Activated gamma-delta T cell (primary cell): ENCODE measurements around the gene ZNF584.
"Not testable (repeated sequence)": the region's sequence is repeated elsewhere in the genome, so short reads cannot be mapped to it uniquely, and the experiment has no call there.

Experiments
- DNase-seq: peaks from one replicate; lab custom pipeline; 2025; lab: John Stamatoyannopoulos, UW

Gene ZNF584

DNA sequence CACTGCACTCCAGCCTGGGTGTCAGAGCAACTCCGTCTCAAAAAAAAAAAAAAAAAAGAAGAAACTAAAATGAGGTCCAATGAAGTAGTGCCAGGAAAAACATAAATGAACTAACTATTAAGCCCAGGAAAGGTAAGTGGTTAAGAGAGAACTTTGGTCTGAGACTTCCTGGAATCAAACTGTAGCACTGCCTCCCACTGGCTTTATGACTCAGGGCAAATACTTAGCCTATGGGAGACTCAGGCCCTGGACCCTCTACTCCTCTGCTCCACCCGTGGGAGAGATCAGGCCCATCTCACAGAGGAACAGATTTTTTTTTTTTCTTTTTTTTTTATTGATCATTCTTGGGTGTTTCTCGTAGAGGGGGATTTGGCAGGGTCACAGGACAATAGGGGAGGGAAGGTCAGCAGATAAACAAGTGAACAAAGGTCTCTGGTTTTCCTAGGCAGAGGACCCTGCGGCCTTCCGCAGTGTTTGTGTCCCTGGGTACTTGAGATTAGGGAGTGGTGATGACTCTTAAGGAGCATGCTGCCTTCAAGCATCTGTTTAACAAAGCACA, 4.5 kb upstream of the ZNF584 start:
- DNase-seq: not testable (repeated sequence)

DNA sequence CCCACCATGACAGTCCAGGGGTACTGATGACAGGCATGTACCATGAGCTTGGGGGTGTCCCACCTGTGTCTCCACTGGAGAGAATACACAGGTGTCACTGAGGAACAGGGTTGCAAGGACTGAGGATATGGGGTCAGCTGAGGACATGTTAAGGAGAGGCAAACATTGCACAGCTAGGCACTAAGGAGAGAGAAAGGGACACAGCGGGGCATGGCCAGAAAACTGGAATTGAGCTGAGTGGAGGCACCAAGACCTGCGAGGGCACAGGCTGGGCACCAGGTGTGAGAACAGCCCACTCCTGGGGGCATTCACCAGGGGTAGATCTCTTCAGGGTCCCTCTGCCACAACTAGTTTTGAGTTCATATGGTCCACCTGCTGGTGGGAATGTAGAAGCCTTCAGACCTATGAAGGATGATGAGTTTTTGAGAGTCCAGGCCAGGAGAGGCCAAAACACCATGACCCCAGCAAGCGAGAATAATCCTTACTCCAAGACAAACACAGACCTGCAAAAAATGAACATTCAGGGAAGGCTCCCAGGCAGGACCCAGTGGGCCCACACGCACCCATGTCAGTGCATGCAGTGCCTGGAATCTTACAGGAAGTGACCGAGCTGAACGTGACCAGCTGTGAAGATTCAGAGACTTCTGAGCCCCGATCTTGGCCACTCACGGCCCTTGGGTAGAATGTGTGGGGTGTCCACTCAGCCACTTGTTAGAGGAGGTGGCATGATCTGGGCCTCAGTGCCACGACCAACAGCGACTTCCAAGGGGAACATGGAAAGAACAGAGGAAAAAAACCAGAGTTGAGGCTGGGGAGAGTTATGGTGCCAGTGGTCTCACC, 1.4 kb upstream of the ZNF584 start:
- DNase-seq: no peak

DNA sequence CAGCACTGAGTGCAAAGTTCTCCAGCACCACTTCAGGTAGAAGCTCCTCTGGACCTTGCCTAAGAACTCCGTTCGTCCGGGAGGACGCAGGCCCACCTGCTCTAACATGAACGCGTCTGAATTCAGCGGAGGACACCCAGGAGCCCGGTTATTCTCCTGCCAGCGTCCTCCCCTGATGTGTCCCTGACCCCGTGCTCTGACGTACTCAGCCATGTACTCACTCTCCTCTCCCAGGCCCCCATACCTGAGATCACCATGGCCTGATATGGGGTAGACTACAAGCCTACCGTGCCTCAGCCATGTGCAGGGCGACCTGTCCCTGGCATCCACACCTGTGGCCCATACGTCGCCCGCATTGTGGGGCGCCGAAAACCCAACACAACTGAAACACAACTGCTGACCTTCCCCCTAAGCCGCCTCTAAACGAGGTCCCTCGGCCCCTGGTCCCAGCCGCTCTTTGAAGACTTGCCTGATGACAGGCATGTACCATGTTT, 744 bp upstream of the ZNF584 start:
- DNase-seq: no peak

DNA sequence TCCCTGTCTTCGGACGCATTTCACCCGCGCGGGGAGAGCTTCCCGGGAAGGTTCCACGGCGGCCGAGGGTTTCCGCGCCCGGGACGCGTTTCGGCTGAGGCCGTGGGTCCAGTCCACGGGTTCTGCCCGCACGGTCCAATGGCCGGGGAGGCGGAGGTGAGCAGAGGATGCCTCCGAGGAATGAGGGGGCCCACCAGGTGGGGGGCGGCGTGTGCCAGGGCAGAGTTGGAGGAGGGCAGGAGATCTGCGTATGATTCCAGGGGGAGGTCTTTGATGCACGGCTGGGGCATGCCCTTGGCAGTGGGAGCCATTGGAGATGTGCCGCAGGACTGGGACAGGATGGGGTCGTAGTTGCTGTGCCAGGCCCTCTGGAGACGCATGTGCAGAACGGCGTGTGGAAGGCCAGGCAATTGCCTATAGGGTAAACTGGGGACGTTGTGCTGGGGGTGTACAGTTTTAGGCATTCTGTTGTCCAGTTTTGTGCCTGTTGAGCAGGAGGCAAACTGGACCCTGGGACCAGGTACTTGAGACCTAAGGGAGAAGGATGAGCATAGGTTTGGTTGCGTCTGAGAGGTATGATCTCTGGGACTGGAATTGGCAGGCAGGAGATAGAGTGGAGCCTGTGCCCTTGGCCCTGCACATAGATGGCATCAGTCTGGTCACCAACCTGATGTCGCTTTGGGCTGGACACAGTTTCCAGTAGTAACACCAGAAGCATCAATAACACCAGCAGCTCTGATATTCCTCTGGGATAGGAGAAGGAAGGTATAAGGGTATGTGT, 751 bp downstream of the ZNF584 start:
- DNase-seq: no peak

DNA sequence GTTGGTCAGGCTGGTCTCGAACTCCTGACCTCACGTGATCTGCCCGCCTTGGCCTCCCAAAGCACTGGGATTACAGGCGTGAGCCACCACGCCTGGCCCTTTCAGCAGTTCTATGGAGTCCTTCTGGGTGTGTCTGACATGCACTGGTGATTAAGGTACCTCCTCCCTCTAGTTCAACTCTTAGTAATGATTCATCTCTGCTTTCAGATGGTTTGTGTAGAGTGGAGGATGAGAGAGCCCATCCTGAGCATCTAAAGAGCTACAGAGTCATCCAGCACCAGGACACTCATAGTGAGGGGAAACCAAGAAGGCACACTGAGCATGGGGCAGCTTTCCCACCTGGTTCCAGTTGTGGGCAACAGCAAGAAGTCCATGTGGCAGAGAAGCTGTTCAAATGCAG, 8.2 kb downstream of the ZNF584 start:
- no peak for DNase-seq

DNA sequence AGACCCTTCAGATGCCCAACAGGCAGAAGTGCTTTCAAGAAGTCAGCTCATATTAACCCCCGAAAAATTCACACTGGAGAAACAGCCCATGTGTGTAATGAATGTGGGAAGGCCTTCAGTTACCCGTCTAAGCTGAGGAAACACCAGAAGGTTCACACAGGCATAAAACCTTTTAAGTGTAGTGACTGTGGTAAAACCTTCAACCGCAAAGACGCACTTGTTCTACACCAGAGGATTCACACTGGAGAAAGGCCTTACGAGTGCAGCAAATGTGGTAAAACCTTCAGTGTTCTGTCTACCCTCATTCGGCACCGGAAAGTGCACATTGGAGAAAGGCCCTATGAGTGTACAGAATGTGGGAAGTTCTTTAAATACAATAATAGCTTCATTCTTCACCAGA, 8.6 kb downstream of the ZNF584 start:
- DNase-seq: no peak

DNA sequence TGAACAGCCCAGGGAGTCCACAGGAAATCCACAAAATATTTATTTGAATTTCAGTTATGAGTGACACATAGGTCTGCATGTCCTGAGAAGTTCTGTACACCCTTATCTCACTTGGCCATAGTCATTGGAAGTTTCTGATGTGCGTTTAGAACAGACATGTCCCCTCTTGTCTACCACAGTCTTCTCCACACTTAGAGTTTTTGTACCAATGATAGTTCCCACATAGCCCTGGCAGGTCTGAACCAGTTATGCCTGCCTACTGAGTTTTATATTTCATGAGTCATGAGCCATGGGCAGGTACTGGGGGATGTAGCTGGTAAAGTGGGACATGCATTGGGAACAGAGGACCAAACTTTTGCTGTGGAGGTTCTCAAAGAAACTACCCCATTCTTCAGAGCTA, 20.2 kb downstream of the ZNF584 start:
- no peak for DNase-seq

DNA sequence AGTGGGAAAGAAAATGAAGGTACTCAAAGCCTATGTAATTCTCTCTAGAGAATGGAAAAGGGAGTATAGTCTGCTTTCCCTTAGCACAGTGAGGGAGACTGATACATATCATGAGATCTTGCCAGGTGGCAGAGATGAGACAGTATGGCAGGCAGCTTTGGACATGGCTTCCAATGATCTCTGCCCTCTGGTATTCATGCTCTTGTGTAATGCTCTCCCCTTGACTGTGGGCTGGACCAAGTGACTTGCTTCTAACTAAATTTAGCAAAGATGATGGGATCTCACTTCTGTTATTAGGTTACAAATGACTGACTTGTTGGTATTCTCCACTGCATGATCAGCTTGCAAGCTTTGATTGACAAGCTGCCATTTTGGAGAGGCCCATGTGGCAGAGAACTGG, 21.3 kb downstream of the ZNF584 start:
- DNase-seq: no peak

DNA sequence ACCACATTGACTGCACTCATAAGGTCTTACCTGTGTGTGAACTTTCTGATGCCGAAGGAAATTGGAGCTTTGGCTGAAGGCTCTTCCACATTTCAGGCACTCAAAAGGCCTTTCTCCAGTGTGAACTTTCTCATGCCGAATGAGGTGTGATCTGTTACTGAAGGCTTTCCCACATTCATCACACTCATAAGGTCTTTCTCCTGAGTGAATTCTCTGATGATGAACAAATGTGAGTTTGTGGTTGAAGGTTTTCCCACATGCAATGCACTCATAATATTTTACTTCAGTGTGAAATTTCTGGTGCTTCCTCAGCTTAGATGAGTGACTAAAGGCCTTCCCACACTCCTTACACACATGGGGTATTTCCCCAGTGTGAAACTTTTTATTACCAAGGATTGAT, 25.8 kb downstream of the ZNF584 start:
- DNase-seq: no peak

DNA sequence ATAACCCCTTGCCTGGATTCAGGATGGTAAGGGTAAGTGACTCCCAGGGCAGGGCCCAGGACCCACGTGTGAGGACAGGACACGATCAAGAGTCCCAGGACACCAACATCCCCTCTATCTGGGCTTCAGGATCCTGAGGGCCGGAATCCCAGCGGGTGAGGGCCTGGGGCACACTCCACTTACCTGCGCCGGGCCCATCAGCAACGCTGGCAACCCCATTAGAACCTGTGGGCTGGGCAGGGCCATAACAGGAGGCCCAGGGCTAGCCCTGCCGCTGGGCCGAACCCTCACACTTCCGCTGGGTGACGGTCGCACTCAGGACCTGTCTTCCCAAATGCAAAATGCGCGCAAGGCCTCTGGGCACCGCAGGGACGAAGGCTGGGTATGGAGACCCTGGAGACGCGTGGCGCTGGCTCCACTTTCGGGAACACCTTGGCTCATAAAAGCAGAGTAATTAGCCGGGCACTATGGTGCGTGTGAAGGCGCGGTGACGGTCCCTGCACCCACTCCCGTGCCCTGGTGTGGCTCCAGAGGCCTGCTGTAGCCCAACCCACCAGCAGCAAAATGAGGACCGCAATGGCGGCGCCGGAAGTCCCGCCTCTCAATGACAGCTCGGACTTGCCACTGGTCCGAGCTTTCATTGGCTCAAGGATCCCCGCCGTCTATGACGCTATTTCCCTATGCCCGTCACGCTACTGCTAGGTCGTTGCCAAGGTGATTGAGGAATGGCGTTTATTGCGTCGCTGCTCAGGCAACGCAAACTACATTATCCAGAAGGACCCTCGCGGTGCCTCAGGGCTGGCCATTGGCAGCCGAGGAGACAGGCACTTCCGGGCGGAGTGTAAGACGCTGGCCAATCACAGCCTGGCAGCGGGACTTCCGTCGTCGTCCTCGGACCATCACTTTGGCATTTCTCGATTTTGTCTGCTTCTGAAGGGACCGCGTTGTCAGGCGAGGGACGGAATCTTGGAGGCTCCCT, 31.4 kb downstream of the ZNF584 start, which contains the start of gene ZNF132:
TSS of gene ZNF132 (minus strand) at position 578 of the 979 bp plus-strand sequence. CDS start at position 246, 332 bp downstream.
- DNase-seq: peak; percentile 81

DNA sequence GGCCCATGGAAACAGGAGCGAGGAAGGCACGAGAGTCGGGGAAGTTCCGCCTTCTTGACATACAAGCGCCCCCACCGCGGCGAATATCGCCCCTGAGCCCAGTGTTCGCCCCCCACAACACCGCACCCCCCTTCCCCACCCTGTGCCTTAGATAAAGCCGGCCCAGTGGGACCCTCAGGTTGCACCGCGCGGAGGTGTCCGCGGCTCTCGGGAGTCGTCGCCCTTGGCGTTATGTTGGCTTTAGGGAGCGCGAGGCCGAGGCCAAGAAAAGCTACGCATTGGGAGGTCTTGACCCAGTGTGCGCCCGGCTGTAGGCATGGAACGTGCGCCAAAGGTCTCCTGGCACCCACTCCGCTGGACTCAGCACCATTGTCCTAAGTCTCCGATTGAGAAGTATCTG, 32.1 kb downstream of the ZNF584 start:
- no peak for DNase-seq

DNA sequence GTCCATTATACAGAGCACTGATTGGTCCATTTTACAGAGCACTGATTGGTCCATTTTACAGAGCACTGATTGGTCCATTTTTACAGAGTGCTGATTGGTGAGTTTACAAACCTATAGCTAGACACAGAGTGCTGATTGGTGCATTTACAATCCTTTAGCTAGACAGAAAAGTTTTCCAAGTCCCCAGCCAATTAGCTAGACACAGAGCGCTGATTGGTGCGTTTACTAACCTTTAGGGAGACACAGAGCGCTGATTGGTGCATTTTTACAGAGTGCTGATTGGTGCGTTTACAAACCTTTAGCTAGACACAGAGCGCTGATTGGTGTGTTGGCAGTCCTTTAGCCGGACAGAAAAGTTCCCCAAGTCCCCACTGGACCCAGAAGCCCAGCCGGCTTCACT, 34.5 kb downstream of the ZNF584 start:
- DNase-seq: not testable (repeated sequence)

DNA sequence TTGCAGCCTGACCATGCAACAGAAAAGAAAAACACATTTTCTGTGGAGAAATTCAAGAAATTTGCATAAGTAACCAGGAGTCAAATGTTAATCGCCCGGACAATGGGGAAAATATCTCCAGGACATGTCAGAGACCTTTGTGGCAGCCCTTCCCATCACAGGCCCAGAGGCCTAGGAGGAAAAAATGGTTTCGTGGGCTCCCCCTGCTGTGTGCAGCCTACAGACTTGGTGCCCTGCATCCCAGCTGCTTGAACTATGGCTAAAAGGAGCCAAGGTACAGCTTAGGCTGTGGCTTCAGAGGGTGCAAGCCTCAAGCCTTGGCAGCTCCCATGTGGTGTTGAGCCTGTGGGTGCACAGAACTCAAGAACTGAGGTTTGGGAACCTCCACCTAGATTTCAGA, 40.4 kb downstream of the ZNF584 start:
- DNase-seq: not testable (repeated sequence)

DNA sequence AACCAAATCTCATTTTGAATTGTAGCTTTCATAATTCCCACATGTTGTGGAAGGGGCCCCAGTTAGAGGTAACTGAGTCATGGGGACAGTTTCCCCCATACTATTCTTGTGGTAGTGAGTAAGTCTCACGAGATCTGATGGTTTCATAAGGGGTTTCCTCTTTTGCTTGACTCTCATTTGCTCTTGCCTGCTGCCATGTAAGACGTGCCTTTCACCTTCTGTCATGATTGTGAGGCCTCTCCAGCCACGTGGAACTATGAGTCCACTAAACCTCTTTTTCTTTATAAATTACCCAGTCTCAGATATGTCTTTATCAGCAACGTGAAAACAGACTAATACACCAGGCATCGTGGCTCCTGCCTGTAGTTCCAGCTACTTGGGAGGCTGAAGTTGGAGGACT, 41.5 kb downstream of the ZNF584 start:
- not testable (repeated sequence) for DNase-seq

DNA sequence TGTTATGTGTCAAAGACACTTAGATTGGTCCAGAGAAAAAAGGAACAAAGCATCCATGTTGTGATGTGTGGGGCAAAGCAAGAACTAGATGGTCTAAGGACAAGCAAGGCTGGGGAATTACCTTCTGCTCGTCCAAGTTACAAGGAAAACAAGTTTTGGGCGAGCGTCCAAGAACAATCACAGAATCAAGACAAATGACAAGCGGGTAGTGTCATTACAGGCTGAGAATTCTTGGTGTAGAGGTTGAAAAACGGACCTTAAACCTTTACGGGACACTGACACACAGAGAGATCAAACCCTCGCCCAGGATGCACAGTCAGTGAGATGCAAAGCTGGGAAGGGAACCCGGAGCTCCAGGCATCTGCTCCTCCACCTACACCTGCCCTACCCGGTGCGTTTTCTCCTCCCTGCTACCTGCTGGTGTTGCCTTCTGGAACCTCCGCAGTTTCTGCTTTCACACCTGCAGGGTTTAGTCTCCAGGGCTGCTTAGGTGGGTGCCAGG, 42.5 kb downstream of the ZNF584 start:
- no peak for DNase-seq

DNA sequence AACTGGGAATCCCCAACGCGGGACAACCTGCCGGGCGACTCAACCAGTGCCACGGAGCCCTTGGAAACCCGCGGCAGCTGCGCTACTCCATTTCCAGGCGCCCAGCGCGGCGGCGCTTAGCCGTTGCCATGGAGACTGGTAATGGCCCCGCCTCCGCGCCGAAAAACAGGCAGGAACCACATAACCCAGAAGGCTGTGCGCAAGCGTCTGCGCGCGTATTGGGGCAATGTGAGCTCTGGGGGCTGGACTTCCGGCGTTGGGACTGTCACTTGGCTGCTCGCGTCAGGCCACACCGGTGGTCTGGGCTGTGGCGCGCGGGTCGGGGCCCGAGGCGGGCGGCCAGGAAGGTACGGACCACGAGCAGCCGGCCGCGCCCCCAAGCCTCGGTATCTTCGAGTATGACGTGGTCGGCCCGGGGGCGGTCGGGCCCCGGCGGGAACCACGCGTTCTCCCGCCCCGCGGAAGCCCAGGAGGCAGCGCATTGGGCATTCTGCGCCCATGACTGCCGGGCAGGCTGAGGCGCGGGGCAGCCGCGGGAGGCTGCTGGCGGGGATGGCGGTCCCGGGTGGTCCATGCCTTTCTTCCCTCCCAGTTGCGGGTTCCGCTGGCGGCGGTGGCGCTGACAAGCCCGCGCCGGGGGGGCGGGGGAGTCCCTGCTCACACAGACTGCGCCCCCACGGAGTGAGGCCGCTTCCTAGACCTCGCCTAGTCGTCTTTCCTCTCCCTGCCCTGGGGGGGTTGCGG, 43.1 kb downstream of the ZNF584 start, which contains the start of gene ZNF324B:
TSS of gene ZNF324B (plus strand) at position 265 of the 744 bp plus-strand sequence. CDS start 2,080 bp downstream, outside the sequence.
- peak; percentile 90 for DNase-seq

DNA sequence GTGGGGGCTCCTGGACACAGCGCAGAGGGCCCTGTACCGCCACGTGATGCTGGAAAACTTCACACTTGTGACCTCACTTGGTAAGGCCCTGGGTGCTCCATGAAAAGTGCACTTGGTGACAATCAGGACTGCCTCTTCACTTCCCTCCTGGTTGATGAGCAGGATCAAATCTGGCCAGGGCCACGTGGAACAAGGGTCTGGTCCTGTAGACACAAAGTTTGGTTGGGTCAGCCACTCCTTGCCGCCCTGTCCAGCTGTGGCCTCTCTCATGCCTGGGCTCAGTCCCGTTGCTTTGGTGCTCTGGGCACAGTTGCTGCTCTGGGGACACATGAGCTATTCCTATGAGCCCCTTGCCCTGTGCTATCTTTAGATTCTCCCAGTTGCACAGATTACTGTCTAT, 45.3 kb downstream of the ZNF584 start:
- no peak for DNase-seq

DNA sequence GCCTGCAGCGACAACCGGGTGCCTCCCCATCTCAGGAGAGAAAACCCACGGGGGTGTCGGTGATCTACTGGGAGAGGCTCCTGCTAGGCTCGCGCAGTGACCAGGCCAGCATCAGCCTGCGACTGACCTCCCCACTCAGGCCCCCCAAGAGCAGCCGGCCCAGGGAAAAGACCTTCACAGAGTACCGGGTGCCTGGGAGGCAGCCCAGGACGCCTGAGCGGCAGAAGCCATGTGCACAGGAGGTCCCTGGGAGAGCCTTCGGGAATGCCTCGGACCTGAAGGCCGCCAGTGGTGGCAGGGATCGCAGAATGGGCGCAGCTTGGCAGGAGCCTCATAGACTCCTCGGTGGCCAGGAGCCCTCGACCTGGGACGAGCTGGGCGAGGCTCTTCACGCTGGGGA, 46.9 kb downstream of the ZNF584 start:
- DNase-seq: no peak

DNA sequence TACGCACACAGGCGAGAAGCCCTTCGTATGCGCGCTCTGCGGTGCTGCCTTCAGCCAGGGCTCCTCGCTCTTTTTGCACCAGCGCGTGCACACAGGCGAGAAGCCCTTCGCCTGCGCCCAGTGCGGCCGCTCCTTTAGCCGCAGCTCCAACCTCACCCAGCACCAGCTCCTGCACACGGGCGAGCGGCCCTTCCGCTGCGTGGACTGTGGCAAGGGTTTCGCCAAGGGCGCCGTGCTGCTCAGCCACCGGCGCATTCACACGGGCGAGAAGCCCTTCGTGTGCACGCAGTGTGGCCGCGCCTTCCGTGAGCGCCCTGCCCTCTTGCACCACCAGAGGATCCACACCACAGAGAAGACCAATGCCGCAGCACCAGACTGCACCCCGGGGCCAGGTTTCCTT, 47.7 kb downstream of the ZNF584 start:
- no peak for DNase-seq

DNA sequence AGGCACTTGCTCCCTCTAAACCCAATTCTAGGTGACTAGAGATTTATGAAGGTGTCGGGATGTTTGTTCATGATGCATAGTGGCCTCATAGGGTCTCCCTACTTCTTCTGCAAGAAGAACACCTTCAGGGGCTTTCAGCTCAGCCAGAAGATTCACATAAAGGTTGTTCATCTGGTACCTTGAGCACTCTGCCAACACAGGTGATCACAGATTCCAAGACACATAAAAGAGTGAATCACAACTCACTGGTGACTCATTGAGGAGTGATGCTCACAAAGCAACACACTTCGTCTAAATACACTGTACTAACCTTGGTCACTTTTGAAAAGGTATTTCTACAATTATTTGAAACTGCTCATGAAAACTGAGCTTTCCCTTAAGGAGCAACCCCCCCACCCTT, 51.6 kb downstream of the ZNF584 start:
- no peak for DNase-seq
